Superior temporal gyrus (tissue), 1 donor: Measurements from ENCODE around the gene PAX6.

Experiments
- DNase-seq: peaks from one replicate; pipeline ENCODE4 v3.0.0-alpha.2; 2016; ENCODE audit errors: extremely low spot score

The PAX6 gene

GRCh38 chr11:31822175-31822926, 11.2 kb upstream of the PAX6 start:
- no peak for DNase-seq

GRCh38 chr11:31821766-31822165, 10.6 kb upstream of the PAX6 start:
- no peak for DNase-seq

- DNase-seq, result no peak
Observed at GRCh38 chr11:31821235-31821764, 10.2 kb upstream of the PAX6 start.

- no peak for DNase-seq
Observed at GRCh38 chr11:31820438-31820818, 9.3 kb upstream of the PAX6 start.

- no peak for DNase-seq
Observed at GRCh38 chr11:31819621-31820437, 8.7 kb upstream of the PAX6 start.

- no peak for DNase-seq
Observed at GRCh38 chr11:31818874-31819331, 7.8 kb upstream of the PAX6 start.

- no peak for DNase-seq
Observed at GRCh38 chr11:31818425-31818755, 7.3 kb upstream of the PAX6 start.

- no peak for DNase-seq
Observed at GRCh38 chr11:31817621-31818424, 6.7 kb upstream of the PAX6 start.

GRCh38 chr11:31817054-31817620, 6.0 kb upstream of the PAX6 start:
- no peak for DNase-seq

GRCh38 chr11:31816468-31817053, 5.4 kb upstream of the PAX6 start:
- no peak for DNase-seq

- DNase-seq, result no peak
Observed at GRCh38 chr11:31815711-31816467, 4.8 kb upstream of the PAX6 start.

GRCh38 chr11:31814176-31814868, 3.2 kb upstream of the PAX6 start:
- DNase-seq, result no peak

GRCh38 chr11:31813391-31814175, 2.5 kb upstream of the PAX6 start:
- DNase-seq, result no peak

- DNase-seq, result no peak
Observed at GRCh38 chr11:31812383-31813381, 1.6 kb upstream of the PAX6 start.

- DNase-seq, result no peak
Observed at GRCh38 chr11:31809857-31810778, 1.0 kb downstream of the PAX6 start.

GRCh38 chr11:31809541-31809856, 1.6 kb downstream of the PAX6 start:
- DNase-seq, result no peak
